ENCODE results near the gene CCDC8.

GRCh38 chr19:46412650-46413261 lies 608 bp downstream of the CCDC8 start:
- TF ChIP-seq CTCF (IDR thresholded peaks at IDR 0.05), result no peak
- no peak for TF ChIP-seq ZFX (IDR thresholded peaks at IDR 0.05; ENCODE audit: borderline replicate concordance)
